Measurements from ENCODE around the gene CYB5R4. TPM values are rescaled to one million over a fixed set of nuclear protein-coding genes. Genes with fewer than 3 reads are reported as not detected.

Gene CYB5R4
- total RNA-seq, 1 experiment from 2014 or later: 23.7 TPM

DNA sequence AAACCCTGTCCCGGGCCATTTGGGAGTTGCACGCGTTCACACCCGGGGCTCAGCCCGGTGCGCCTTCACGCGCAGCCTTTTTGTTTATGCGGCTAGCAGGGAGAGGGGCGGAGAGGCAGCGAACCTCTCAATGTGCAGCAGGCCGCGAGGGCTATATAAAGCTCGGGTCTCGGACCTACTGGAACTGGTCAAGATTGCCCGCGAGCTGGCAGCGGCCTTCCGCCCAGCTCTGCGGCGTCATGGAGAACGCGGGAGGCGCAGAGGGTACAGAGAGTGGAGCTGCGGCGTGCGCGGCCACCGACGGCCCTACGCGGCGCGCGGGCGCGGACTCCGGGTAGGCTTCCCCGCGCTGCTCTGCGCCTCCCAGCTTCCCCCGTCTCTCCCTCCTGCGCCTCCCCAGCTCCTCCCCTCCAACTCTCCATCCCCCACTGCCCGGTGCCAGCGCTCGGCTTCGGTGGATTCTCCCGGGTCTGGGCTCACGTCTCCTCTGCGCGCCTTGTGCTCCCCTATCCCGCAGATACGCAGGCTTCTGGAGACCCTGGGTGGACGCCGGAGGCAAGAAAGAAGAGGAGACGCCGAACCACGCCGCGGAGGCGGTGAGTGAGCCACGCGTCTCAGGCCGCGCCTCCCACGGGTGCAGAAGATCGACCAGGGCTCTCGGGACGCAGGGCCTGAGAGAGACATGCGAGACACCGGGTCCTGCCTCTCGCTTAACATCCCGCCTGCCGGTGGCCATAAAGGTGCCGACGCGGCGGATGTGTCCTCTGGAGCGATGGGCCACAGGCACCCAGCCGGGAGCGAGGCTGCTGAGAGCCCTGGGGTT lies 6.1 kb upstream of the CYB5R4 start, which contains the start of gene RIPPLY2:
RIPPLY2 (plus strand) TSS at position 183 of the 823 bp plus-strand sequence; CDS start at position 240, 57 bp downstream.
- H3K9me3 ChIP-seq: no peaks in the 10 kb centered on the region
- Mint-ChIP-seq H3K4me3 (ENCODE audit: unreplicated experiment) (no peak within 1 kb of the TSS), H3K27ac (ENCODE audit: unreplicated experiment) (no peak within 1 kb of the TSS), H3K36me3 (ENCODE audit: insufficient read depth, unreplicated experiment) (no peaks in the 10 kb centered on the region), H3K9me3 (ENCODE audit: unreplicated experiment) (no peaks in the 10 kb centered on the region), H3K4me1 (ENCODE audit: low read depth, unreplicated experiment) (no peaks in the 10 kb centered on the region), H3K27me3 (ENCODE audit: insufficient read depth, unreplicated experiment) (peaks cover 14% of the 10 kb centered on the region)
- CTCF ChIA-PET: no interaction called here
- DNase-seq: no peak
- POLR2A ChIA-PET: no interaction called here
- no peaks in the 10 kb centered on the region for H3K36me3 ChIP-seq (ENCODE audit: control insufficient read depth, insufficient read depth, low read length)
- no peaks in the 10 kb centered on the region for H3K27me3 ChIP-seq (replicated peaks; ENCODE audit: control insufficient read depth, insufficient read depth, low read length)
- H3K4me3 ChIP-seq (ENCODE audit: low read depth, low read length): no peak within 1 kb of the TSS
- BruUV-seq (replicated peaks): no TSS peak
- intact Hi-C loops (cut with micrococcal nuclease; ENCODE audit: unreplicated experiment): no loop called here
- TF ChIP-seq CTCF (IDR thresholded peaks at IDR 0.05; ENCODE audit: insufficient read depth in 1 of 2, low read depth in 1 of 2, low read length in 1 of 2, severe bottlenecking in 1 of 2, unreplicated experiment in 1 of 2): no peak
- no peaks in the 10 kb centered on the region for H3K4me1 ChIP-seq

DNA sequence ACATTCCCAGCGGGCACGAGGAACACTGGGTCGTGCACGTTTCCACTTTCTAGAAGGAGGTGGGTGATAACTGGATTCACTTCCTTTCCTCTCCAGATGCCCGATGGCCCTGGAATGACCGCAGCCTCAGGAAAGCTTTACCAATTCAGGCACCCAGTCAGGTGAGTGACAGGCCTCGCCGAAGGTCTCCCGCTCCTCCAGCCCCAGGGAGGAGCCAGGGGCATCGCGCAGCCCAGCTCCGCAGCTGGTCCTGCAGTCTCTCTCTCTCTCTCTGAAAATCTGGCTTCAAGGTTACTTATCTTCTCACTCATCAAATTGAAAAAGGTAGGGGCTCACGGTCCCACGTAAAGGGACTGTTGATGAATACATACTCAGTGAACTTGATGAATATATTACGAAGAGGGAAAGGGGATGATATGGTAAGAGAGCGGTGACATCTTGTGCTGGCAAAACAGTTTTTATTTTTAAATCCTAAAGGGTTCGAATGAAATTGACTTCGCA lies 5.4 kb upstream of the CYB5R4 start:
- no peaks in the 10 kb centered on the region for H3K36me3 ChIP-seq (ENCODE audit: control insufficient read depth, insufficient read depth, low read length)
- CTCF ChIA-PET: no interaction called here
- no peaks in the 10 kb centered on the region for H3K27me3 ChIP-seq (replicated peaks; ENCODE audit: control insufficient read depth, insufficient read depth, low read length)
- H3K4me3 Mint-ChIP-seq (ENCODE audit: unreplicated experiment): no peak overlapping the region
- no peaks in the 10 kb centered on the region for H3K4me1 Mint-ChIP-seq (ENCODE audit: low read depth, unreplicated experiment)
- no peak overlapping the region for H3K27ac Mint-ChIP-seq (ENCODE audit: unreplicated experiment)
- H3K27me3 Mint-ChIP-seq (ENCODE audit: insufficient read depth, unreplicated experiment): peaks cover 10% of the 10 kb centered on the region
- POLR2A ChIA-PET: no interaction called here
- H3K36me3 Mint-ChIP-seq (ENCODE audit: insufficient read depth, unreplicated experiment): no peaks in the 10 kb centered on the region
- H3K4me1 ChIP-seq: 0 out of 2 replicates have a peak, but pooled peaks cover 2% of the 10 kb centered on the region
- H3K9me3 ChIP-seq: no peaks in the 10 kb centered on the region
- intact Hi-C loops (cut with micrococcal nuclease; ENCODE audit: unreplicated experiment): no loop called here
- DNase-seq: no peak
- BruUV-seq (replicated peaks): no TSS peak
- TF ChIP-seq CTCF (IDR thresholded peaks at IDR 0.05; ENCODE audit: insufficient read depth in 1 of 2, low read depth in 1 of 2, low read length in 1 of 2, severe bottlenecking in 1 of 2, unreplicated experiment in 1 of 2): no peak
- no peaks in the 10 kb centered on the region for H3K9me3 Mint-ChIP-seq (ENCODE audit: unreplicated experiment)
- H3K4me3 ChIP-seq (ENCODE audit: low read depth, low read length): no peak overlapping the region

DNA sequence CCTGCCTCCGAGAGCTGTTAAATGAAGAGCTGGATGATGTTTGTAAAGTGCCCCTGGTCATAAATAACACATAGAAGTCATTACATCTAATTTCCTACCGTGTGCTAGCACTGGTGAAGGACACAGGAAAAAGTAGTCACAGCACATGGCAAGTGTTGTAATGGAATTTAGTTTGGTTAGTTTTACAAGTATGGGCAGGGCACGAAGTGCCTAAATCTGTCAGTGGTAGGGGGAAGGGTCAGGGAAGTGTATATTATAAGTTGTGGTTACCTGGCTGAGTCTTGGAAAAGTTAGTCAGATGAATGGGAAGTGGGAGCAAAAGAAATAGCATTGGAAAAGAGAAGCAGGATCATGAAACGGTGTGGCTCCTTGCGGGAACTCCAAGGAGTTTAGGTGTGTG lies 4.7 kb upstream of the CYB5R4 start:
- Mint-ChIP-seq H3K36me3 (ENCODE audit: insufficient read depth, unreplicated experiment) (no peaks in the 10 kb centered on the region), H3K27me3 (ENCODE audit: insufficient read depth, unreplicated experiment) (peaks cover 6% of the 10 kb centered on the region), H3K4me1 (ENCODE audit: low read depth, unreplicated experiment) (no peaks in the 10 kb centered on the region), H3K4me3 (ENCODE audit: unreplicated experiment) (no peak overlapping the region), H3K27ac (ENCODE audit: unreplicated experiment) (no peak overlapping the region), H3K9me3 (ENCODE audit: unreplicated experiment) (no peaks in the 10 kb centered on the region)
- no peak for DNase-seq
- no peak for TF ChIP-seq CTCF (IDR thresholded peaks at IDR 0.05; ENCODE audit: insufficient read depth in 1 of 2, low read depth in 1 of 2, low read length in 1 of 2, severe bottlenecking in 1 of 2, unreplicated experiment in 1 of 2)
- H3K9me3 ChIP-seq: no peaks in the 10 kb centered on the region
- ChIA-PET CTCF (no interaction called here), POLR2A (no interaction called here)
- no peak overlapping the region for H3K4me3 ChIP-seq (ENCODE audit: low read depth, low read length)
- no peaks in the 10 kb centered on the region for H3K27me3 ChIP-seq (replicated peaks; ENCODE audit: control insufficient read depth, insufficient read depth, low read length)
- no TSS peak for BruUV-seq (replicated peaks)
- 0 out of 2 replicates have a peak, but pooled peaks cover 3% of the 10 kb centered on the region for H3K4me1 ChIP-seq
- no peaks in the 10 kb centered on the region for H3K36me3 ChIP-seq (ENCODE audit: control insufficient read depth, insufficient read depth, low read length)
- intact Hi-C loops (cut with micrococcal nuclease; ENCODE audit: unreplicated experiment): no loop called here
